GM12878 (cell line): ENCODE data around the gene NCKIPSD. TPM values are rescaled to one million over a fixed set of nuclear protein-coding genes. Genes with fewer than 3 reads are reported as not detected.

ENCODE experiments used
- CBX3 ChIP-seq: fragments of 200-600 bp; sonication (generic); IDR thresholded peaks from 2 replicates; pipeline ENCODE4 v1.6.1; 2016; ENCODE audit warnings: low read depth, borderline replicate concordance
- CEBPB ChIP-seq, 2 experiments: fragments of 150-350 bp in 1 of 2; IDR thresholded peaks; 2 replicates each; pipeline ENCODE4 v1.6.1; 2012 to 2014; ENCODE audit warnings: low read depth in 2 of 2, low read length in 2 of 2, borderline replicate concordance in 1 of 2, inconsistent platforms in 1 of 2
- IRF5 ChIP-seq: fragments of 450-650 bp; IDR thresholded peaks from 2 replicates; pipeline ENCODE4 v1.6.1; 2017; ENCODE audit warnings: borderline replicate concordance
- JUND ChIP-seq: IDR thresholded peaks from 2 replicates; pipeline ENCODE4 v1.6.1; 2012; ENCODE audit warnings: low read depth, mild to moderate bottlenecking, low read length, improper control_type of control experiment, moderate library complexity
- MTA3 ChIP-seq: IDR thresholded peaks from 2 replicates; pipeline ENCODE4 v1.6.1; 2012; ENCODE audit warnings: low read length, inconsistent platforms, borderline replicate concordance
- SMAD5 ChIP-seq: IDR thresholded peaks from 2 replicates; pipeline ENCODE4 v1.6.1; 2016; ENCODE audit warnings: antibody characterized with exemption, low read depth
- SUZ12 ChIP-seq: fragments of 200-600 bp; sonication (generic); IDR thresholded peaks from one replicate; pipeline ENCODE4 v1.6.1; 2018; ENCODE audit warnings: antibody characterized with exemption, mild to moderate bottlenecking; ENCODE audit not compliant: unreplicated experiment
- TCF12 ChIP-seq: IDR thresholded peaks from 2 replicates; pipeline ENCODE4 v1.6.1; 2011; ENCODE audit warnings: low read depth, mild to moderate bottlenecking, low read length
- TCF7 ChIP-seq: IDR thresholded peaks from 2 replicates; pipeline ENCODE4 v1.6.1; 2014; ENCODE audit warnings: antibody characterized with exemption, borderline replicate concordance
- ZBTB4 ChIP-seq: fragments of 450-650 bp; formaldehyde crosslinking; IDR thresholded peaks from 2 replicates; pipeline ENCODE4 v1.4.0; 2022; ENCODE audit warnings: mild to moderate bottlenecking, moderate library complexity
- ZNF207 ChIP-seq: fragments of 450-650 bp; IDR thresholded peaks from 2 replicates; pipeline ENCODE4 v1.6.1; 2014; ENCODE audit warnings: antibody characterized with exemption, mild to moderate bottlenecking, borderline replicate concordance
- ZNF384 ChIP-seq: IDR thresholded peaks from 2 replicates; pipeline ENCODE4 v1.6.1; 2012; ENCODE audit warnings: low read depth, mild to moderate bottlenecking, low read length, improper control_type of control experiment, borderline replicate concordance
- polyA plus RNA-seq, 11 experiments: library from polyadenylated mRNA; depleted of rRNA in 4 of 11; unstranded in 6 of 11; stranded (reverse) in 5 of 11; fragments of >200 nt; fragmentation: Nextera tagmentation in 4 of 11; fragmentation: Illumina TruSeq in 1 of 11; extraction: Ambion mirVana in 4 of 11; extraction: Trizol in 1 of 11; gene quantifications; 1 replicate in 1 of 11; 2 replicates in 10 of 11; pipeline versions ENCODE4 v1.2.1 to v1.2.3, GENCODE V29; 2011 to 2016; ENCODE audit warnings: inconsistent platforms in 2 of 11, missing spikeins in 2 of 11, low read depth in 1 of 11
- total RNA-seq, 4 experiments: library from RNA; depleted of rRNA in 3 of 4; stranded (reverse); fragments of >200 nt in 3 of 4; fragmentation: Illumina TruSeq in 1 of 4; extraction: Trizol in 1 of 4; gene quantifications; 2 replicates each; pipeline versions ENCODE4 v1.2.1 to v1.2.3, GENCODE V29; 2013 to 2021
- TF ChIP-seq, protein P1 (sequence below): fragments of 450-650 bp; IDR thresholded peaks from 2 replicates; pipeline ENCODE4 v1.6.1; 2016; ENCODE audit warnings: mild to moderate bottlenecking, moderate library complexity, borderline replicate concordance

The NCKIPSD gene
- total and polyA plus RNA-seq, 10 of the 15 experiments (the other 5 are each of a cell fraction or from before 2014, with no cell fraction given) = 0.93 to 31.6 (median 15.2) TPM

DNA sequence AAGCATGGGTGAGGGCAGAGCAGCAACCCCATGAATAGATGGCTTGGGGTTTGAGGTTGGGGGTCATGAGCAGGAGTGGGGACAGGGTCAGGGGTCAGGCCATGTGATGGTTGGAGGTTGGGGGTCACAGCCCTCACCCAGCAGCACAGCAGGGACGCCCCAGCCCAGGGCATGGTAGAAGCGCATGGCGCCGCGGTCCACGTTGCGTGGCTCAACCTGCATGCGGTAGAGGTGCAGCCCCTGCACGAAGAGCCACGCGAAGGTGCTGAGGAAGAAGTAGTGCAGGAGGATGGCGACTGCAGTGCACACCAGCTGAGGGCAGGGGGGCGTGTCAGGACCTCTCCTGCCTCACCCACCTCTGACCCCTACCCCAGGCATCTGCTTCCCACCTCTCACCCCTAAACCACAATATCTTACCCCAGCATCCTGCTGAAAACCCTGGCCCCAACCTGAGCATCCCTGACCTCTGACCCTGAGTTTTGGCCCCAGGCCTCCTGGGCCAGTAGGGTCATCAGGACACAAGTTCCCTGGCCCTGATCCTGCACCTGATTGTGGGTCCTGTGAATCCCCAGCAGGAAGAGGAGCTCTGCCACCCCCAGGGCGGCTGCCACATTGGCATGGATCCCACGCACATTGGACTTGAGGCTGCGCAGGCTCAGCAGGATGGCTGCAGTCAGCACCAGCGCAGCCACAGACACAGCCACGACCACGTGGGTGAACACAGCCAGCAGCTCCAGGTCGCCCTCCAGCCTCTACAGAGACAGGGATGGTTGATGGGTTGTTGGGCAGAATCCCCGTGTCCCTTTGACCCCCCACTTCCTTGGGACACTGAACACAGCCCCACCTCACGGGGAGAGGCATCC lies 40.6 kb downstream of the NCKIPSD start (continued):
- TF ChIP-seq IRF5 (no peak), SUZ12 (no peak), CBX3 (no peak), ZNF384 (no peak), SMAD5 (no peak), MTA3 (no peak), CEBPB (IDR thresholded peaks at IDR 0.05; ENCODE audit: borderline replicate concordance in 1 of 2, low read depth in 2 of 2, low read length in 2 of 2) (no peak), TCF12 (no peak), ZNF207 (no peak), TCF7 (no peak), ZBTB4 (CRISPR knock-in tag) (no peak), JUND (no peak)
- TF ChIP-seq, protein P1, sequence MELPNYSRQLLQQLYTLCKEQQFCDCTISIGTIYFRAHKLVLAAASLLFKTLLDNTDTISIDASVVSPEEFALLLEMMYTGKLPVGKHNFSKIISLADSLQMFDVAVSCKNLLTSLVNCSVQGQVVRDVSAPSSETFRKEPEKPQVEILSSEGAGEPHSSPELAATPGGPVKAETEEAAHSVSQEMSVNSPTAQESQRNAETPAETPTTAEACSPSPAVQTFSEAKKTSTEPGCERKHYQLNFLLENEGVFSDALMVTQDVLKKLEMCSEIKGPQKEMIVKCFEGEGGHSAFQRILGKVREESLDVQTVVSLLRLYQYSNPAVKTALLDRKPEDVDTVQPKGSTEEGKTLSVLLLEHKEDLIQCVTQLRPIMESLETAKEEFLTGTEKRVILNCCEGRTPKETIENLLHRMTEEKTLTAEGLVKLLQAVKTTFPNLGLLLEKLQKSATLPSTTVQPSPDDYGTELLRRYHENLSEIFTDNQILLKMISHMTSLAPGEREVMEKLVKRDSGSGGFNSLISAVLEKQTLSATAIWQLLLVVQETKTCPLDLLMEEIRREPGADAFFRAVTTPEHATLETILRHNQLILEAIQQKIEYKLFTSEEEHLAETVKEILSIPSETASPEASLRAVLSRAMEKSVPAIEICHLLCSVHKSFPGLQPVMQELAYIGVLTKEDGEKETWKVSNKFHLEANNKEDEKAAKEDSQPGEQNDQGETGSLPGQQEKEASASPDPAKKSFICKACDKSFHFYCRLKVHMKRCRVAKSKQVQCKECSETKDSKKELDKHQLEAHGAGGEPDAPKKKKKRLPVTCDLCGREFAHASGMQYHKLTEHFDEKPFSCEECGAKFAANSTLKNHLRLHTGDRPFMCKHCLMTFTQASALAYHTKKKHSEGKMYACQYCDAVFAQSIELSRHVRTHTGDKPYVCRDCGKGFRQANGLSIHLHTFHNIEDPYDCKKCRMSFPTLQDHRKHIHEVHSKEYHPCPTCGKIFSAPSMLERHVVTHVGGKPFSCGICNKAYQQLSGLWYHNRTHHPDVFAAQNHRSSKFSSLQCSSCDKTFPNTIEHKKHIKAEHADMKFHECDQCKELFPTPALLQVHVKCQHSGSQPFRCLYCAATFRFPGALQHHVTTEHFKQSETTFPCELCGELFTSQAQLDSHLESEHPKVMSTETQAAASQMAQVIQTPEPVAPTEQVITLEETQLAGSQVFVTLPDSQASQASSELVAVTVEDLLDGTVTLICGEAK = no peak
